Activated naive CD4-positive, alpha-beta T cell (primary cell): ENCODE measurements around the gene NECTIN1.

ENCODE experiments used
- DNase-seq, 4 experiments: peaks; one replicate each; lab custom pipeline; 2025; lab: John Stamatoyannopoulos, UW

The NECTIN1 gene

GRCh38 chr11:119640541-119640940 is 88.5 kb downstream of the NECTIN1 start:
- DNase-seq: no peak

- no peak for DNase-seq
Observed at GRCh38 chr11:119639642-119640205, 89.3 kb downstream of the NECTIN1 start.

GRCh38 chr11:119638851-119639250 is 90.1 kb downstream of the NECTIN1 start:
- no peak for DNase-seq

- DNase-seq: no peak
Observed at GRCh38 chr11:119637481-119637880, 91.5 kb downstream of the NECTIN1 start.

GRCh38 chr11:119635776-119636175 is 93.2 kb downstream of the NECTIN1 start:
- DNase-seq: no peak

GRCh38 chr11:119635041-119635740 is 93.8 kb downstream of the NECTIN1 start:
- no peak for DNase-seq

- DNase-seq: no peak
Observed at GRCh38 chr11:119634301-119634700, 94.7 kb downstream of the NECTIN1 start.

GRCh38 chr11:119629834-119630624 is 99.0 kb downstream of the NECTIN1 start:
- DNase-seq: no peak

- no peak for DNase-seq
Observed at GRCh38 chr11:119629085-119629484, 99.9 kb downstream of the NECTIN1 start.

GRCh38 chr11:119627286-119627685 is 101.7 kb downstream of the NECTIN1 start:
- no peak for DNase-seq

- no peak for DNase-seq
Observed at GRCh38 chr11:119626871-119627270, 102.1 kb downstream of the NECTIN1 start.

- no peak for DNase-seq
Observed at GRCh38 chr11:119626197-119626841, 102.7 kb downstream of the NECTIN1 start.

GRCh38 chr11:119625206-119625978 is 103.6 kb downstream of the NECTIN1 start:
- no peak for DNase-seq

GRCh38 chr11:119624629-119625028 is 104.4 kb downstream of the NECTIN1 start:
- no peak for DNase-seq

GRCh38 chr11:119624102-119624615 is 104.8 kb downstream of the NECTIN1 start:
- peak in 1 of 4 experiments; percentile 6 for DNase-seq

- DNase-seq: no peak
Observed at GRCh38 chr11:119623682-119624081, 105.3 kb downstream of the NECTIN1 start.

GRCh38 chr11:119622454-119623143 is 106.4 kb downstream of the NECTIN1 start:
- no peak for DNase-seq

- no peak for DNase-seq
Observed at GRCh38 chr11:119619665-119620064, 109.3 kb downstream of the NECTIN1 start.

- no peak for DNase-seq
Observed at GRCh38 chr11:119618208-119618909, 110.6 kb downstream of the NECTIN1 start.

GRCh38 chr11:119617340-119617713 is 111.7 kb downstream of the NECTIN1 start:
- no peak for DNase-seq
